Globus pallidus (tissue), 1 donor: Measurements from ENCODE around the gene GADD45B.
"Not testable (repeated sequence)": the region's sequence is repeated elsewhere in the genome, so short reads cannot be mapped to it uniquely, and the experiment has no call there.

Experiments
- DNase-seq: peaks from one replicate; pipeline ENCODE4 v3.0.0-alpha.2; 2015; ENCODE audit warnings: low spot score

Gene GADD45B

GRCh38 chr19:2514981-2515518 lies 39.1 kb downstream of the GADD45B start:
- no peak for DNase-seq

GRCh38 chr19:2516727-2517126 lies 40.8 kb downstream of the GADD45B start:
- DNase-seq, result no peak

GRCh38 chr19:2517881-2518601 lies 42.1 kb downstream of the GADD45B start:
- no peak for DNase-seq

GRCh38 chr19:2518856-2519255 lies 42.9 kb downstream of the GADD45B start:
- DNase-seq, result not testable (repeated sequence)

GRCh38 chr19:2519482-2519881 lies 43.6 kb downstream of the GADD45B start:
- DNase-seq, result no peak

GRCh38 chr19:2523630-2524311 lies 47.8 kb downstream of the GADD45B start:
- DNase-seq, result no peak

- no peak for DNase-seq
These were observed 48.5 kb downstream of the GADD45B start for GRCh38 chr19:2524361-2524839.

- no peak for DNase-seq
These were observed 49.2 kb downstream of the GADD45B start for GRCh38 chr19:2524840-2525723.

- DNase-seq, result no peak
These were observed 51.2 kb downstream of the GADD45B start for GRCh38 chr19:2527171-2527570.

GRCh38 chr19:2527686-2528085 lies 51.8 kb downstream of the GADD45B start:
- DNase-seq, result no peak
